HG02840 (cell line): ENCODE measurements around the gene FABP7.
"Not testable (repeated sequence)": the region's sequence is repeated elsewhere in the genome, so short reads cannot be mapped to it uniquely, and the experiment has no call there.

ENCODE experiments used
- ATAC-seq: cut with Tn5 transposase; IDR thresholded peaks from one replicate; pipeline ENCODE4 v1.9.1; 2021; ENCODE audit warnings: mild to moderate bottlenecking, moderate library complexity, moderate number of reproducible peaks; ENCODE audit not compliant: unreplicated experiment, low FRiP score

FABP7 gene

GRCh38 chr6:122779667-122780066 is at the start of gene FABP7:
FABP7 (plus strand) TSS chr6:122779716; CDS start chr6:122779795, 79 bp downstream.
- ATAC-seq = no peak

- ATAC-seq = no peak
Observed at GRCh38 chr6:122730334-122730733, 49.2 kb upstream of the FABP7 start.

- ATAC-seq = no peak
Observed at GRCh38 chr6:122730775-122731386, 48.6 kb upstream of the FABP7 start.

GRCh38 chr6:122733259-122733658 is 46.3 kb upstream of the FABP7 start:
- no peak for ATAC-seq

GRCh38 chr6:122734529-122735395 is 44.8 kb upstream of the FABP7 start:
- no peak for ATAC-seq

- ATAC-seq = no peak
Observed at GRCh38 chr6:122735582-122735981, 43.9 kb upstream of the FABP7 start.

GRCh38 chr6:122736163-122736562 is 43.4 kb upstream of the FABP7 start:
- ATAC-seq = no peak

GRCh38 chr6:122736616-122737015 is 42.9 kb upstream of the FABP7 start:
- ATAC-seq = no peak

- ATAC-seq = no peak
Observed at GRCh38 chr6:122740091-122740490, 39.4 kb upstream of the FABP7 start.

GRCh38 chr6:122740936-122741335 is 38.6 kb upstream of the FABP7 start:
- no peak for ATAC-seq

- not testable (repeated sequence) for ATAC-seq
Observed at GRCh38 chr6:122744247-122744646, 35.3 kb upstream of the FABP7 start.

GRCh38 chr6:122744856-122745255 is 34.7 kb upstream of the FABP7 start:
- ATAC-seq = not testable (repeated sequence)

GRCh38 chr6:122746688-122747087 is 32.8 kb upstream of the FABP7 start:
- ATAC-seq = no peak

GRCh38 chr6:122747573-122747972 is 31.9 kb upstream of the FABP7 start:
- ATAC-seq = no peak

GRCh38 chr6:122748945-122749344 is 30.6 kb upstream of the FABP7 start:
- not testable (repeated sequence) for ATAC-seq

GRCh38 chr6:122749451-122750050 is 30.0 kb upstream of the FABP7 start:
- no peak for ATAC-seq

- ATAC-seq = peak; percentile 93
Observed at GRCh38 chr6:122751326-122751725, 28.2 kb upstream of the FABP7 start.

GRCh38 chr6:122752459-122752858 is 27.1 kb upstream of the FABP7 start:
- ATAC-seq = no peak

- ATAC-seq = no peak
Observed at GRCh38 chr6:122753000-122753687, 26.4 kb upstream of the FABP7 start.

- no peak for ATAC-seq
Observed at GRCh38 chr6:122753688-122754056, 25.8 kb upstream of the FABP7 start.

- no peak for ATAC-seq
Observed at GRCh38 chr6:122754191-122754731, 25.3 kb upstream of the FABP7 start.
